PC-9 (cell line): ENCODE results near the gene ADORA2B.

Source experiments
- EZH2 ChIP-seq: fragments of 200-600 bp; sonication (generic); IDR thresholded peaks from 2 replicates; pipeline ENCODE4 v1.8.0; 2017; ENCODE audit warnings: antibody characterized with exemption, low read depth
- TF ChIP-seq, protein P1 (sequence below): fragments of 200-600 bp; sonication (generic); conservative IDR thresholded peaks from 2 replicates; pipeline ENCODE4 v1.6.1; 2017; ENCODE audit warnings: mixed run types, antibody characterized with exemption, mild to moderate bottlenecking, moderate library complexity

DNA sequence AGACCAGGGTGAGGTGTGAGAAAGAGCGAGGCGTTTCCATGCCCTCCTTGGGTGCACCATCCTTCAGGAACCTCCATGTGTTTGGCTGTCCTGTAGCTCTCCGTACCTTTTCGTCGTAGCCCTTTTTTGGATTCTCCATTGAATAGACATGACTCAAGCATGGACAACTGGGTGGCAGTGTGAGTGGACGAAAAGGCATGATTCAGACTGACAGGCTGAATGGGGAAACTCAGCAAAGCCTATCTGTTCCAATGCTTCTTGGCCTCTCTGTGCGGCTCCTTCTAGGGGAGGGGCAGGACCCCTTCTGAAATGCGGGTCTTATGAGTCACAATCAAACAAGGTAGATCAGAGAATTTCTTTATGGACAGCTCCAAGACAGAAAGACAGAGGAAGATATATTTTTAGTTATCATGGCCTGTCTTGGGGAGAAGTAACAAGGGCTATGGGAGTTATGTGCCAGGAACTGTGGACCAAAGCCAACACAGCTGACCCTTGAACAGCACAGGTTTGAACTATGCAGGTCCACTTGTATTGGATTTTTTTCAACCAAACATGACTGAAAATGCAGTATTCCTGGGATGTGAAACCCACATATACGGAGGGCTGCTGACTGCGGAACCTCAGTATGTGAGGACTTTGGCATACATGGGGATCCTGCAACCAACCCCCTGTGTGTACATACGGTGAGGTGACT lies 22.9 kb downstream of the ADORA2B start:
- TF ChIP-seq, protein P1, sequence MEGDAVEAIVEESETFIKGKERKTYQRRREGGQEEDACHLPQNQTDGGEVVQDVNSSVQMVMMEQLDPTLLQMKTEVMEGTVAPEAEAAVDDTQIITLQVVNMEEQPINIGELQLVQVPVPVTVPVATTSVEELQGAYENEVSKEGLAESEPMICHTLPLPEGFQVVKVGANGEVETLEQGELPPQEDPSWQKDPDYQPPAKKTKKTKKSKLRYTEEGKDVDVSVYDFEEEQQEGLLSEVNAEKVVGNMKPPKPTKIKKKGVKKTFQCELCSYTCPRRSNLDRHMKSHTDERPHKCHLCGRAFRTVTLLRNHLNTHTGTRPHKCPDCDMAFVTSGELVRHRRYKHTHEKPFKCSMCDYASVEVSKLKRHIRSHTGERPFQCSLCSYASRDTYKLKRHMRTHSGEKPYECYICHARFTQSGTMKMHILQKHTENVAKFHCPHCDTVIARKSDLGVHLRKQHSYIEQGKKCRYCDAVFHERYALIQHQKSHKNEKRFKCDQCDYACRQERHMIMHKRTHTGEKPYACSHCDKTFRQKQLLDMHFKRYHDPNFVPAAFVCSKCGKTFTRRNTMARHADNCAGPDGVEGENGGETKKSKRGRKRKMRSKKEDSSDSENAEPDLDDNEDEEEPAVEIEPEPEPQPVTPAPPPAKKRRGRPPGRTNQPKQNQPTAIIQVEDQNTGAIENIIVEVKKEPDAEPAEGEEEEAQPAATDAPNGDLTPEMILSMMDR = no peak
- no peak for TF ChIP-seq EZH2
